CD4-positive, alpha-beta T cell (primary cell): ENCODE measurements around the gene SDS. TPM values are rescaled to one million over a fixed set of nuclear protein-coding genes. Genes with fewer than 3 reads are reported as not detected.

Experiments
- ATAC-seq: fragments of 200-7000 bp; cut with Tn5 transposase; one replicate; pipeline ENCODE4 v1.10.0; 2022; ENCODE audit warnings: mild to moderate bottlenecking; ENCODE audit not compliant: poor library complexity
- CTCF ChIA-PET: fragments of 350-600 bp; sonication (Branson Sonifier 250); formaldehyde crosslinking; loops from one replicate; lab custom pipeline; 2021; ENCODE audit warnings: antibody characterized with exemption, inconsistent platforms; lab: Charles Lee
- POLR2A ChIA-PET: fragments of 350-600 bp; sonication (Branson Sonifier 250); formaldehyde crosslinking; loops from one replicate; lab custom pipeline; 2021; ENCODE audit warnings: antibody characterized with exemption, inconsistent platforms; lab: Charles Lee
- DNase-seq, 14 experiments: peaks; one replicate each; pipeline ENCODE4 v3.0.0-alpha.2; 2013 to 2020; ENCODE audit warnings: mixed read lengths in 2 of 14
- H3K27ac ChIP-seq, 2 donors: one replicate each; pipeline versions ENCODE4 v1.5.1 to v1.7.0; 2013; ENCODE audit warnings: low read length in 2 of 2, low read depth in 1 of 2, mild to moderate bottlenecking in 1 of 2
- H3K27me3 ChIP-seq, 2 experiments: 1 replicate in 1 of 2; 2 replicates in 1 of 2; pipeline versions ENCODE4 v1.6.1 to v1.7.0; 2013; ENCODE audit warnings: low read length in 2 of 2, control low read depth in 1 of 2, mild to moderate bottlenecking in 1 of 2, moderate library complexity in 1 of 2; ENCODE audit not compliant: insufficient read depth in 2 of 2, control insufficient read depth in 1 of 2
- H3K36me3 ChIP-seq: one replicate; pipeline ENCODE4 v1.6.1; 2013; ENCODE audit warnings: low read length, control low read depth; ENCODE audit not compliant: insufficient read depth
- H3K4me1 ChIP-seq: one replicate; pipeline ENCODE4 v1.6.1; 2013; ENCODE audit warnings: low read length, control low read depth; ENCODE audit not compliant: insufficient read depth
- H3K4me3 ChIP-seq: one replicate; pipeline ENCODE4 v1.5.1; 2013; ENCODE audit warnings: mild to moderate bottlenecking, low read length, moderate library complexity
- H3K9me3 ChIP-seq, 2 experiments: 1 replicate in 1 of 2; 2 replicates in 1 of 2; pipeline versions ENCODE4 v1.6.1 to v1.7.0; 2013; ENCODE audit warnings: low read length in 2 of 2, mild to moderate bottlenecking in 2 of 2, control low read depth in 1 of 2, moderate library complexity in 1 of 2; ENCODE audit not compliant: control insufficient read depth in 1 of 2, insufficient read depth in 1 of 2
- H3K27ac Mint-ChIP-seq: one replicate; pipeline ENCODE4 v1.8.0; 2020; ENCODE audit warnings: mixed read lengths
- H3K27me3 Mint-ChIP-seq: one replicate; pipeline ENCODE4 v1.8.0; 2021; ENCODE audit warnings: mixed read lengths
- H3K36me3 Mint-ChIP-seq: one replicate; pipeline ENCODE4 v1.8.0; 2021; ENCODE audit warnings: low read depth, mixed read lengths
- H3K4me1 Mint-ChIP-seq: one replicate; pipeline ENCODE4 v1.8.0; 2021; ENCODE audit warnings: low read depth, mixed read lengths
- H3K4me3 Mint-ChIP-seq: one replicate; pipeline ENCODE4 v1.8.0; 2020; ENCODE audit warnings: mild to moderate bottlenecking, mixed read lengths
- H3K9me3 Mint-ChIP-seq: one replicate; pipeline ENCODE4 v1.8.0; 2020; ENCODE audit warnings: mixed read lengths
- CTCF ChIP-seq: fragments of 200-600 bp; IDR thresholded peaks from one replicate; pipeline ENCODE4 v1.8.0; 2022; ENCODE audit warnings: antibody characterized with exemption, mild to moderate bottlenecking
- intact Hi-C, 2 experiments: fragments of 100-400 bp; cut with DNase I in 1 of 2; cut with micrococcal nuclease in 1 of 2; formaldehyde crosslinking; loops; one replicate each; pipeline versions ENCODE4 v1.15.1 to v1.9.0; 2023 to 2025; cut with DNase I, micrococcal nuclease
- total RNA-seq, 174 experiments: library from RNA in 2 of 174; stranded (reverse) in 2 of 174; gene quantifications; one replicate each; pipeline ENCODE4 v1.2.3 and lab custom pipeline; 2021 to 2026

The SDS gene
- total RNA-seq, 2 experiments from 2014 or later, result not detected

GRCh38 chr12:113395119-113395518 is 8.6 kb downstream of the SDS start:
- ATAC-seq, result no peak
- intact Hi-C loops, result no loop called here
- ChIA-PET CTCF (no interaction called here), POLR2A (no interaction called here)
- no peak for DNase-seq
- Mint-ChIP-seq H3K4me1 (no peaks in the 10 kb centered on the region), H3K9me3 (no peaks in the 10 kb centered on the region), H3K27me3 (no peaks in the 10 kb centered on the region), H3K27ac (no peak overlapping the region), H3K36me3 (no peaks in the 10 kb centered on the region), H3K4me3 (no peak overlapping the region)
- Histone ChIP-seq H3K27ac (no peak overlapping the region), H3K4me1 (no peaks in the 10 kb centered on the region), H3K36me3 (peaks cover 6% of the 10 kb centered on the region), H3K4me3 (no peak overlapping the region), H3K9me3 (peaks cover 0 to 18% of the 10 kb centered on the region in 2 experiments), H3K27me3 (no peaks in the 10 kb centered on the region)
- no peak for TF ChIP-seq CTCF

DNA sequence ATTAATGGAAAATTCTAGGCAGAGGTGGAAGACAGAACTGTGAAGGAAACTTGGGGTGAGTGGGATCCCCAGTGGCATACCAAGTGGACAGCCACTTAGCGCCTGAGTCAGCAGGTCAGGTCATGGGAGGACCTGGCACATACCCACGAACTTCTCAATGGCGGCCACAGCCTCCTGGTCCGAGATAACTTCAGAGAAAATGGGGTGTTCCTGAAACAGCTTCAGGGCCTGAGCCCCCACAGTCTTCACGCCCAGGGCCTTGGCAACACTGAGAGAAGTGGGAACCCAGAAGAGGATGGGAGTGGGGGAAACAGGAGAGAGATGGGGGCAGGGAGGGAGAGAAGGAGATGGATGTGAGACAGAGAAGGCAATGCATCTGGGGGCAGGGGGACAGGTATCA is 9.9 kb downstream of the SDS start:
- Mint-ChIP-seq H3K4me3 (no peak overlapping the region), H3K36me3 (peaks cover 2% of the 10 kb centered on the region), H3K27me3 (no peaks in the 10 kb centered on the region), H3K9me3 (no peaks in the 10 kb centered on the region), H3K4me1 (no peaks in the 10 kb centered on the region), H3K27ac (no peak overlapping the region)
- no peak overlapping the region for H3K4me3 ChIP-seq
- peaks cover 9% of the 10 kb centered on the region for H3K36me3 ChIP-seq
- intact Hi-C loops, result no loop called here
- ATAC-seq (no peak), DNase-seq (no peak)
- ChIA-PET CTCF (no interaction called here), POLR2A (no interaction called here)
- no peak overlapping the region for H3K27ac ChIP-seq
- no peaks in the 10 kb centered on the region for H3K4me1 ChIP-seq
- H3K9me3 ChIP-seq, result peaks cover 0 to 18% of the 10 kb centered on the region in 2 experiments
- no peak for TF ChIP-seq CTCF
- H3K27me3 ChIP-seq, result no peaks in the 10 kb centered on the region

- Mint-ChIP-seq H3K36me3 (peaks cover 5% of the 10 kb centered on the region), H3K9me3 (no peaks in the 10 kb centered on the region), H3K27me3 (no peaks in the 10 kb centered on the region), H3K4me1 (no peaks in the 10 kb centered on the region), H3K4me3 (no peak overlapping the region), H3K27ac (no peak overlapping the region)
- Histone ChIP-seq H3K4me1 (no peaks in the 10 kb centered on the region), H3K4me3 (no peak overlapping the region), H3K36me3 (peaks cover 9% of the 10 kb centered on the region), H3K9me3 (peaks cover 0 to 18% of the 10 kb centered on the region in 2 experiments), H3K27ac (no peak overlapping the region), H3K27me3 (no peaks in the 10 kb centered on the region)
- ATAC-seq (no peak), DNase-seq (no peak)
- TF ChIP-seq CTCF, result no peak
- intact Hi-C loops, result no loop called here
- ChIA-PET CTCF (no interaction called here), POLR2A (no interaction called here)
Observed at GRCh38 chr12:113392988-113393579, 10.6 kb downstream of the SDS start.
